Small intestine (tissue), 7 donors: ENCODE results near the gene ZBTB3. TPM values are rescaled to one million over a fixed set of nuclear protein-coding genes. Genes with fewer than 3 reads are reported as not detected.
A peak's percentile ranks its signal among the peaks of the same experiment; 100 is the strongest.
"Not testable (repeated sequence)": the region's sequence is repeated elsewhere in the genome, so short reads cannot be mapped to it uniquely, and the experiment has no call there.

Source experiments
- DNase-seq, 2 donors: peaks; one replicate each; pipeline versions ENCODE4 v3.0.0 to v3.0.0-alpha.2; 2013
- FAIRE-seq: peaks from 2 replicates; lab custom pipeline; 2012; peaks lifted over from hg19 to GRCh38; lab: Jason Lieb, UNC
- H3K27ac ChIP-seq, 3 donors: one replicate each; pipeline ENCODE4 v1.5.1; 2013; ENCODE audit warnings: low read length in 2 of 3, mild to moderate bottlenecking in 2 of 3, control low read depth in 1 of 3, inconsistent platforms in 1 of 3, low read depth in 1 of 3, moderate library complexity in 1 of 3
- H3K27me3 ChIP-seq, 3 donors: one replicate each; pipeline ENCODE4 v1.6.1; 2013; ENCODE audit warnings: low read length in 3 of 3, inconsistent platforms in 1 of 3; ENCODE audit not compliant: control insufficient read depth in 3 of 3, insufficient read depth in 3 of 3
- H3K36me3 ChIP-seq, 3 donors: one replicate each; pipeline ENCODE4 v1.6.1; 2013; ENCODE audit warnings: low read length in 3 of 3, inconsistent platforms in 1 of 3, low read depth in 1 of 3, mild to moderate bottlenecking in 1 of 3, moderate library complexity in 1 of 3; ENCODE audit not compliant: control insufficient read depth in 3 of 3, insufficient read depth in 2 of 3
- H3K4me1 ChIP-seq, 3 donors: one replicate each; pipeline ENCODE4 v1.6.1; 2013; ENCODE audit warnings: low read length in 2 of 3, inconsistent platforms in 1 of 3, low read depth in 1 of 3, mild to moderate bottlenecking in 1 of 3, moderate library complexity in 1 of 3; ENCODE audit not compliant: control insufficient read depth in 3 of 3, insufficient read depth in 2 of 3
- H3K4me3 ChIP-seq, 3 donors: one replicate each; pipeline ENCODE4 v1.5.1; 2013; ENCODE audit warnings: low read length in 3 of 3, control low read depth in 1 of 3, inconsistent platforms in 1 of 3, low read depth in 1 of 3, mild to moderate bottlenecking in 1 of 3, moderate library complexity in 1 of 3
- H3K9me3 ChIP-seq, 2 donors: one replicate each; pipeline ENCODE4 v1.6.1; 2013; ENCODE audit warnings: low read depth in 1 of 2, low read length in 1 of 2; ENCODE audit not compliant: control insufficient read depth in 2 of 2, insufficient read depth in 1 of 2
- WGBS, 3 donors: extraction: QIAGEN DNeasy Blood & Tissue Kit; methylation state at CpG; one replicate each; pipeline ENCODE4 v1.1.7; 2013; 5-methylcytosine and 5-hydroxymethylcytosine counted together
- polyA plus RNA-seq, 4 donors: library from polyadenylated mRNA; stranded (reverse) in 3 of 4; unstranded in 1 of 4; fragments of 200-250 nt in 3 of 4; fragments of 120-200 nt in 1 of 4; gene quantifications; one replicate each; pipeline versions ENCODE4 v1.2.1 to v1.2.3, GENCODE V29; 2013
- donor health status: healthy with polysubstance abuse.
- donor health status: control.
- donor health status: control.
- donor health status: Bipolar disorder and iron deficiency.
- donor health status: healthy.

The ZBTB3 gene
- polyA plus RNA-seq, 4 donors, result 0.27 to 7.3 (median 4.5) TPM

GRCh38 chr11:62752177-62752785 lies 1.7 kb downstream of the ZBTB3 start:
- DNase-seq, result no peak

GRCh38 chr11:62749931-62750330 lies 4.0 kb downstream of the ZBTB3 start:
- WGBS, 3 donors, result 94 to 98% (median 98%) methylated on average over 5 of the region's 5 CpGs

More at GRCh38 chr11:62752177-62752785, 1.7 kb downstream of the ZBTB3 start:
- H3K9me3 ChIP-seq, result no peaks in the 10 kb centered on the region
- no peaks in the 10 kb centered on the region for H3K27me3 ChIP-seq
- WGBS, 3 donors, result 93 to 96% (median 96%) methylated on average over 14 of the region's 14 CpGs
- H3K4me3 ChIP-seq, result no peak overlapping the region
- no peak overlapping the region for H3K27ac ChIP-seq
- no peak for FAIRE-seq
- peaks cover 2 to 29% (median 3%) of the 10 kb centered on the region in 3 donors for H3K36me3 ChIP-seq
- H3K4me1 ChIP-seq, result peaks cover 0 to 10% (median 7%) of the 10 kb centered on the region in 3 donors

GRCh38 chr11:62747475-62748160 lies 6.3 kb downstream of the ZBTB3 start:
- H3K4me1 ChIP-seq, result peaks cover 0 to under 1% (median 0%) of the 10 kb centered on the region in 3 donors
- H3K27ac ChIP-seq, result no peak overlapping the region
- DNase-seq (no peak), FAIRE-seq (no peak)
- H3K27me3 ChIP-seq, result no peaks in the 10 kb centered on the region
- WGBS, 3 donors, result 76 to 84% (median 81%) methylated on average over 9 of the region's 9 CpGs
- no peak overlapping the region for H3K4me3 ChIP-seq
- H3K9me3 ChIP-seq, result no peaks in the 10 kb centered on the region
- peaks cover 2 to 23% (median 3%) of the 10 kb centered on the region in 3 donors for H3K36me3 ChIP-seq

More at GRCh38 chr11:62749931-62750330, 4.0 kb downstream of the ZBTB3 start:
- H3K4me1 ChIP-seq, result peaks cover 0 to 10% (median 7%) of the 10 kb centered on the region in 3 donors
- peaks cover 2 to 29% (median 3%) of the 10 kb centered on the region in 3 donors for H3K36me3 ChIP-seq
- H3K4me3 ChIP-seq, DNase-seq, H3K27me3 ChIP-seq, H3K9me3 ChIP-seq, FAIRE-seq, H3K27ac ChIP-seq: not testable (repeated sequence)

GRCh38 chr11:62737196-62737595 lies 16.8 kb downstream of the ZBTB3 start:
- Histone ChIP-seq H3K4me1 (no peaks in the 10 kb centered on the region), H3K36me3 (peaks cover 4 to 66% (median 16%) of the 10 kb centered on the region in 3 donors), H3K27me3 (no peaks in the 10 kb centered on the region), H3K27ac (no peak overlapping the region), H3K9me3 (no peaks in the 10 kb centered on the region), H3K4me3 (no peak overlapping the region)
- DNase-seq (no peak), FAIRE-seq (no peak)

- Histone ChIP-seq H3K36me3 (peaks cover 4 to 45% (median 7%) of the 10 kb centered on the region in 3 donors), H3K4me3 (no peak overlapping the region), H3K27me3 (no peaks in the 10 kb centered on the region), H3K27ac (no peak overlapping the region), H3K9me3 (no peaks in the 10 kb centered on the region), H3K4me1 (peaks cover 2% of the 10 kb centered on the region in 3 donors)
- FAIRE-seq, result no peak
- no peak for DNase-seq
- WGBS, 3 donors, result 74 to 88% (median 77%) methylated on average over 2 of the region's 2 CpGs
Observed at GRCh38 chr11:62732830-62733229, 21.1 kb downstream of the ZBTB3 start.

GRCh38 chr11:62730076-62730475 lies 23.9 kb downstream of the ZBTB3 start:
- not testable (repeated sequence) for H3K27ac ChIP-seq, H3K27me3 ChIP-seq, H3K9me3 ChIP-seq, DNase-seq, H3K4me3 ChIP-seq, FAIRE-seq, H3K4me1 ChIP-seq
- H3K36me3 ChIP-seq, result peaks cover 3 to 31% (median 4%) of the 10 kb centered on the region in 3 donors
- 73 to 86% (median 73%) methylated on average over 14 of the region's 14 CpGs for whole genome bisulfite sequencing, 3 donors

- Histone ChIP-seq H3K4me3 (peak within 1 kb of the TSS; percentile 81 to 83 (median 82)), H3K27ac (peak within 1 kb of the TSS; percentile 90 to 95 (median 95)), H3K36me3 (peaks cover 5 to 21% (median 6%) of the 10 kb centered on the region in 3 donors), H3K4me1 (peaks cover 2 to 10% (median 2%) of the 10 kb centered on the region in 3 donors), H3K9me3 (no peaks in the 10 kb centered on the region), H3K27me3 (no peaks in the 10 kb centered on the region)
- 0% methylated on average over 29 of the region's 29 CpGs for WGBS, 3 donors
- DNase-seq (peak; percentile 92), FAIRE-seq (no peak)
Observed at GRCh38 chr11:62728171-62728988, 25.6 kb downstream of the ZBTB3 start, which contains the start of gene TTC9C. TTC9C (plus strand) TSS chr11:62728486; CDS start chr11:62728849, 363 bp downstream.

GRCh38 chr11:62727872-62728170 lies 26.1 kb downstream of the ZBTB3 start:
- H3K9me3 ChIP-seq, result no peaks in the 10 kb centered on the region
- WGBS, 3 donors, result 0 to 1% (median 1%) methylated on average over 20 of the region's 20 CpGs
- DNase-seq (peak; percentile 98 to 99), FAIRE-seq (no peak)
- peaks cover 5 to 25% (median 8%) of the 10 kb centered on the region in 3 donors for H3K36me3 ChIP-seq
- H3K27ac ChIP-seq, result peak overlapping the region; percentile 90 to 95 (median 95)
- no peaks in the 10 kb centered on the region for H3K27me3 ChIP-seq
- H3K4me3 ChIP-seq, result peak overlapping the region; percentile 79 to 82 (median 81)
- peaks cover 2 to 10% (median 2%) of the 10 kb centered on the region in 3 donors for H3K4me1 ChIP-seq
